Astrocyte (in vitro differentiated cells and primary cell): Measurements from ENCODE around the gene KCNK15. TPM values are rescaled to one million over a fixed set of nuclear protein-coding genes. Genes with fewer than 3 reads are reported as not detected.

Source experiments
- DNase-seq: peaks from one replicate; pipeline ENCODE4 v3.0.0-alpha.2; 2010; ENCODE audit warnings: low read depth
- FAIRE-seq: peaks from 2 replicates; lab custom pipeline; 2011; peaks lifted over from hg19 to GRCh38; lab: Jason Lieb, UNC
- H2AFZ ChIP-seq: 2 replicates; pipeline ENCODE4 v1.6.0; 2012; ENCODE audit warnings: low read depth, low read length, inconsistent platforms
- H3K27ac ChIP-seq: 2 replicates; pipeline ENCODE4 v1.5.1; 2011; ENCODE audit warnings: low read depth, low read length, inconsistent platforms
- H3K27me3 ChIP-seq: 2 replicates; pipeline ENCODE4 v1.6.0; 2011; ENCODE audit warnings: low read length, inconsistent platforms; ENCODE audit not compliant: insufficient read depth
- H3K36me3 ChIP-seq: 2 replicates; pipeline ENCODE4 v1.5.1; 2011; ENCODE audit warnings: low read length, inconsistent platforms; ENCODE audit not compliant: insufficient read depth
- H3K4me1 ChIP-seq: 2 replicates; pipeline ENCODE4 v1.5.1; 2011; ENCODE audit warnings: low read length, inconsistent platforms; ENCODE audit not compliant: insufficient read depth
- H3K4me2 ChIP-seq: 2 replicates; pipeline ENCODE4 v1.6.0; 2012; ENCODE audit warnings: low read length, inconsistent platforms
- H3K4me3 ChIP-seq: 2 replicates; pipeline ENCODE4 v1.5.1; 2011; ENCODE audit warnings: low read depth, mild to moderate bottlenecking, low read length, inconsistent platforms; ENCODE audit not compliant: insufficient read depth
- H3K79me2 ChIP-seq: 2 replicates; pipeline ENCODE4 v1.6.0; 2012; ENCODE audit warnings: mild to moderate bottlenecking, low read length, inconsistent platforms; ENCODE audit not compliant: insufficient read depth
- H3K9ac ChIP-seq: 2 replicates; pipeline ENCODE4 v1.6.0; 2012; ENCODE audit warnings: mild to moderate bottlenecking, low read length, inconsistent platforms
- H3K9me3 ChIP-seq: 2 replicates; pipeline ENCODE4 v1.5.1; 2012; ENCODE audit warnings: low read depth, mild to moderate bottlenecking, low read length, inconsistent platforms; ENCODE audit not compliant: insufficient read depth
- H4K20me1 ChIP-seq: 2 replicates; pipeline ENCODE4 v1.6.0; 2012; ENCODE audit warnings: low read length, inconsistent platforms; ENCODE audit not compliant: insufficient read depth
- H3K27ac Mint-ChIP-seq: one replicate; pipeline ENCODE4 v1.8.0; 2021; ENCODE audit warnings: mild to moderate bottlenecking, mixed read lengths; ENCODE audit not compliant: unreplicated experiment
- H3K27me3 Mint-ChIP-seq: one replicate; pipeline ENCODE4 v1.8.0; 2021; ENCODE audit warnings: low read depth, mixed read lengths; ENCODE audit not compliant: unreplicated experiment
- H3K36me3 Mint-ChIP-seq: one replicate; pipeline ENCODE4 v1.8.0; 2021; ENCODE audit warnings: low read depth, mixed read lengths; ENCODE audit not compliant: unreplicated experiment
- H3K4me1 Mint-ChIP-seq: one replicate; pipeline ENCODE4 v1.8.0; 2021; ENCODE audit warnings: low read depth, mixed read lengths; ENCODE audit not compliant: unreplicated experiment
- H3K4me3 Mint-ChIP-seq: one replicate; pipeline ENCODE4 v1.8.0; 2021; ENCODE audit warnings: mild to moderate bottlenecking, moderate library complexity, mixed read lengths; ENCODE audit not compliant: unreplicated experiment
- H3K9me3 Mint-ChIP-seq: one replicate; pipeline ENCODE4 v1.8.0; 2021; ENCODE audit warnings: mild to moderate bottlenecking, mixed read lengths; ENCODE audit not compliant: unreplicated experiment
- EZH2 ChIP-seq: IDR thresholded peaks from 2 replicates; pipeline ENCODE4 v1.6.1; 2012; ENCODE audit warnings: mild to moderate bottlenecking, low read length, inconsistent platforms; ENCODE audit not compliant: insufficient read depth
- total RNA-seq: library from RNA; stranded (reverse); gene quantifications from 2 replicates; pipeline ENCODE4 v1.2.1, GENCODE V29; 2021
- TF ChIP-seq, protein P1 (sequence below): IDR thresholded peaks from 2 replicates; pipeline ENCODE4 v1.5.1; 2011; ENCODE audit warnings: low read depth, mild to moderate bottlenecking, inconsistent platforms, low read length, moderate library complexity; ENCODE audit not compliant: insufficient read depth

The KCNK15 gene
- total RNA-seq, 1 donor from 2014 or later: 0.14 TPM

GRCh38 chr20:44780226-44780625, 34.6 kb downstream of the KCNK15 start:
- peak; percentile 35 for DNase-seq
- no peak overlapping the region for H3K27ac ChIP-seq

GRCh38 chr20:44781118-44781517, 35.5 kb downstream of the KCNK15 start:
- peaks cover 3% of the 10 kb centered on the region for H3K27me3 ChIP-seq
- H3K27ac ChIP-seq: no peak overlapping the region
- TF ChIP-seq, protein P1, sequence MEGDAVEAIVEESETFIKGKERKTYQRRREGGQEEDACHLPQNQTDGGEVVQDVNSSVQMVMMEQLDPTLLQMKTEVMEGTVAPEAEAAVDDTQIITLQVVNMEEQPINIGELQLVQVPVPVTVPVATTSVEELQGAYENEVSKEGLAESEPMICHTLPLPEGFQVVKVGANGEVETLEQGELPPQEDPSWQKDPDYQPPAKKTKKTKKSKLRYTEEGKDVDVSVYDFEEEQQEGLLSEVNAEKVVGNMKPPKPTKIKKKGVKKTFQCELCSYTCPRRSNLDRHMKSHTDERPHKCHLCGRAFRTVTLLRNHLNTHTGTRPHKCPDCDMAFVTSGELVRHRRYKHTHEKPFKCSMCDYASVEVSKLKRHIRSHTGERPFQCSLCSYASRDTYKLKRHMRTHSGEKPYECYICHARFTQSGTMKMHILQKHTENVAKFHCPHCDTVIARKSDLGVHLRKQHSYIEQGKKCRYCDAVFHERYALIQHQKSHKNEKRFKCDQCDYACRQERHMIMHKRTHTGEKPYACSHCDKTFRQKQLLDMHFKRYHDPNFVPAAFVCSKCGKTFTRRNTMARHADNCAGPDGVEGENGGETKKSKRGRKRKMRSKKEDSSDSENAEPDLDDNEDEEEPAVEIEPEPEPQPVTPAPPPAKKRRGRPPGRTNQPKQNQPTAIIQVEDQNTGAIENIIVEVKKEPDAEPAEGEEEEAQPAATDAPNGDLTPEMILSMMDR: no peak
- no peak for TF ChIP-seq EZH2
- H3K9ac ChIP-seq: no peak overlapping the region
- H3K79me2 ChIP-seq: no peaks in the 10 kb centered on the region
- Mint-ChIP-seq H3K27ac (no peak overlapping the region), H3K4me1 (no peaks in the 10 kb centered on the region), H3K27me3 (peaks cover 25% of the 10 kb centered on the region), H3K9me3 (no peaks in the 10 kb centered on the region), H3K4me3 (no peak overlapping the region), H3K36me3 (no peaks in the 10 kb centered on the region)
- H4K20me1 ChIP-seq: no peaks in the 10 kb centered on the region
- DNase-seq (no peak), FAIRE-seq (no peak)
- no peak overlapping the region for H3K4me2 ChIP-seq
- no peaks in the 10 kb centered on the region for H3K4me1 ChIP-seq
- H3K36me3 ChIP-seq: no peaks in the 10 kb centered on the region
- no peak overlapping the region for H2AFZ ChIP-seq
- H3K9me3 ChIP-seq: no peaks in the 10 kb centered on the region
- no peak overlapping the region for H3K4me3 ChIP-seq

More at GRCh38 chr20:44780226-44780625, 34.6 kb downstream of the KCNK15 start:
- H3K4me2 ChIP-seq: no peak overlapping the region
- no peak overlapping the region for H2AFZ ChIP-seq
- H3K9me3 ChIP-seq: no peaks in the 10 kb centered on the region
- H3K4me1 ChIP-seq: no peaks in the 10 kb centered on the region
- Mint-ChIP-seq H3K4me1 (no peaks in the 10 kb centered on the region), H3K27ac (no peak overlapping the region), H3K27me3 (peaks cover 24% of the 10 kb centered on the region), H3K4me3 (no peak overlapping the region), H3K9me3 (no peaks in the 10 kb centered on the region), H3K36me3 (no peaks in the 10 kb centered on the region)
- TF ChIP-seq EZH2: no peak
- TF ChIP-seq, protein P1: no peak
- H3K36me3 ChIP-seq: no peaks in the 10 kb centered on the region
- no peak for FAIRE-seq
- peaks cover 3% of the 10 kb centered on the region for H3K27me3 ChIP-seq
- no peaks in the 10 kb centered on the region for H4K20me1 ChIP-seq
- no peak overlapping the region for H3K9ac ChIP-seq
- no peaks in the 10 kb centered on the region for H3K79me2 ChIP-seq
- no peak overlapping the region for H3K4me3 ChIP-seq

DNA sequence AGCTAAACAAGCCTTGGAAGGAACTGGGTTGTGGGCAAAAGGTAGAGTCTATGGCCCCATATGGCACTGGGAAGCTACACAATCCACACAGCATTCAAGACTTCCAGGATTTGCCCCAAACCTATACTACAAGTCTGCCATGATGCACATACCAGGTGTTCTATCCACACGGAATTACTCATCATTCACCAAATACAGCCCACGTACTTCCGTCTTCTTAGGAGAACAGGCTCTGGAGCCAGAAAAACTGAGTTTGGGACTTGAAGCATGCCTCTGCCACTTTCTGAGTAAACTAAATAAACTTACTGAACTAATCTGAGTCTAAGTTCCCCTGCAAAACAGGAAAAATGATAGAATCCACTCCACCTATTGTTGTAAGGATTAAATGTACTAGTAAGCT, 36.1 kb downstream of the KCNK15 start:
- Mint-ChIP-seq H3K4me3 (no peak overlapping the region), H3K27me3 (peaks cover 27% of the 10 kb centered on the region), H3K9me3 (no peaks in the 10 kb centered on the region), H3K27ac (no peak overlapping the region), H3K4me1 (no peaks in the 10 kb centered on the region), H3K36me3 (no peaks in the 10 kb centered on the region)
- Histone ChIP-seq H3K27me3 (peaks cover 3% of the 10 kb centered on the region), H2AFZ (no peak overlapping the region), H3K9me3 (no peaks in the 10 kb centered on the region), H3K9ac (no peak overlapping the region), H3K4me1 (no peaks in the 10 kb centered on the region), H4K20me1 (no peaks in the 10 kb centered on the region), H3K36me3 (no peaks in the 10 kb centered on the region), H3K79me2 (no peaks in the 10 kb centered on the region), H3K27ac (no peak overlapping the region), H3K4me2 (no peak overlapping the region), H3K4me3 (no peak overlapping the region)
- no peak for DNase-seq
- FAIRE-seq: no peak
- TF ChIP-seq EZH2: no peak
- TF ChIP-seq, protein P1: no peak
